NCI-H526 (cell line): Measurements from ENCODE around the gene EGFR.

Experiments
- DNase-seq, 2 experiments: peaks; one replicate each; lab custom pipeline; 2025; lab: John Stamatoyannopoulos, UW

EGFR gene

DNA sequence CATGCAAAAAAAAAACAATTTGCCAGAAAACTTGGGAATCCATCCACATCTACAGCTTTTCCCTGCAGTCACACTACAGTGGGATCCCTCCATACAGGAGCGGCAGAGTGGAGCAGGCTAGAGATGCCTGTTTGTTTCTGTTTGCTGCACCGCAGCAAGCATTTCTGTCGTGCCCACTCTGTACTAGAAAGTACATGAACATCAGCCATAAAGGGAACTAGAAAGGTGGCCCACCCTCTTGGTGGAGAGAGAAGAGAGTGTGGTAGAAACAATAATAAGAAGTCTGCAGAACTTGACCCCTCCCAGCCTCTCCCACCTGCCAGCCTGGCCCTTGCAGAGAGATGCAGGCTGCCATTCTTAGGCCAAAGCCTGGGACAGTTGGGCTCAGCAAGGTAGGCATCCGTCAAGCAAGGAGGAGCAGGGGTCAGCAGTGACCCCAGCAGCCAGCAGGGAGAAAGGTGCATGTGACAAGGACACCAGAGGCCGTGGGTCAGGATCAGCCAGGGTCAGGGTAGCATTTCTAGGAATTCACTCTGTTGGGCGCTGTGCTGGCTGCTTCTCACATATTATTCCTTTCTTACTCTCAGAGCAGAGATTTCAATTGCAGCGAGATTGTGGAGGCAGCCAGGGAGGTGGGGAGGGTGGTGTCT lies 171.8 kb downstream of the EGFR start:
- DNase-seq: no peak

DNA sequence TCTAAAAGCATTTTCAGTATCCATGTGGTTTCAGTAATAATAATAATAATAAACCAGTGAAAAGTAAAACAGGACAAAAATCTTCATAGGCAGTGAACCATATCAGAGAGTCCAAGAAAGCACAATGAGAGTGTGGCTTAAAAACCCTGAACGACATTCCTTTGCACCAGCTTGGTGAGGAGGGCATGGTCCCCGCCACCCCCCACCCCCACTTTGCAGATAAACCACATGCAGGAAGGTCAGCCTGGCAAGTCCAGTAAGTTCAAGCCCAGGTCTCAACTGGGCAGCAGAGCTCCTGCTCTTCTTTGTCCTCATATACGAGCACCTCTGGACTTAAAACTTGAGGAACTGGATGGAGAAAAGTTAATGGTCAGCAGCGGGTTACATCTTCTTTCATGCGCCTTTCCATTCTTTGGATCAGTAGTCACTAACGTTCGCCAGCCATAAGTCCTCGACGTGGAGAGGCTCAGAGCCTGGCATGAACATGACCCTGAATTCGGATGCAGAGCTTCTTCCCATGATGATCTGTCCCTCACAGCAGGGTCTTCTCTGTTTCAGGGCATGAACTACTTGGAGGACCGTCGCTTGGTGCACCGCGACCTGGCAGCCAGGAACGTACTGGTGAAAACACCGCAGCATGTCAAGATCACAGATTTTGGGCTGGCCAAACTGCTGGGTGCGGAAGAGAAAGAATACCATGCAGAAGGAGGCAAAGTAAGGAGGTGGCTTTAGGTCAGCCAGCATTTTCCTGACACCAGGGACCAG lies 172.5 kb downstream of the EGFR start:
- DNase-seq: no peak

DNA sequence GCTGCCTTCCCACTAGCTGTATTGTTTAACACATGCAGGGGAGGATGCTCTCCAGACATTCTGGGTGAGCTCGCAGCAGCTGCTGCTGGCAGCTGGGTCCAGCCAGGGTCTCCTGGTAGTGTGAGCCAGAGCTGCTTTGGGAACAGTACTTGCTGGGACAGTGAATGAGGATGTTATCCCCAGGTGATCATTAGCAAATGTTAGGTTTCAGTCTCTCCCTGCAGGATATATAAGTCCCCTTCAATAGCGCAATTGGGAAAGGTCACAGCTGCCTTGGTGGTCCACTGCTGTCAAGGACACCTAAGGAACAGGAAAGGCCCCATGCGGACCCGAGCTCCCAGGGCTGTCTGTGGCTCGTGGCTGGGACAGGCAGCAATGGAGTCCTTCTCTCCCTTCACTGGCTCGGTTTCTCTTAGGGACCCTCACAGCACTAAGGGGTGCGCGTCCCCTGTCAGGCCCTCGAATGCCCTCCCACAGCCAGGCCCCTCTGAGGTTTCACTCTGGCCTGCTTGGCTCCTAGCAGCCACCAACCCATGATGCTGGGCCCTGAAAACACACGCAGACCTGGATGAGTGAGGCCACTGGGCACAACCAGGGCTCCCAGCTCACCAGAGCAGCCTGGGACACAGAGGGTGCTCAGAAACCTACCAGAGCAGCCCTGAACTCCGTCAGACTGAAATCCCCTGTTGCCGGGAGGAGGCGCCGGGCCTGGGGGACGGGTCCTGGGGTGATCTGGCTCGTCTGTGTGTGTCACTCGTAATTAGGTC lies 173.3 kb downstream of the EGFR start:
- no peak for DNase-seq

DNA sequence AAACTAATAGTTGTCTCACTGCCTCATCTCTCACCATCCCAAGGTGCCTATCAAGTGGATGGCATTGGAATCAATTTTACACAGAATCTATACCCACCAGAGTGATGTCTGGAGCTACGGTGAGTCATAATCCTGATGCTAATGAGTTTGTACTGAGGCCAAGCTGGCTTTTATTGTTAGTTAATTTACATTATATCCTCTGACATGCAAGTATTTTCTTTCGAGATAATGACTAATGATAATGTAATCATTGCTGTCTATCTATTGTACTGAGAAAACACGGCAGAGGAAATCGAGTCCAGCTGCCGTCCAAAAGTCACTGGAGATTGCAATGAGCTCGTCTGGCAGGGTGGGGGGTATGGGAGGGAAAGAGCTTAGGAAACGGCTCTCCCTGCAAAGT lies 173.9 kb downstream of the EGFR start:
- no peak for DNase-seq

DNA sequence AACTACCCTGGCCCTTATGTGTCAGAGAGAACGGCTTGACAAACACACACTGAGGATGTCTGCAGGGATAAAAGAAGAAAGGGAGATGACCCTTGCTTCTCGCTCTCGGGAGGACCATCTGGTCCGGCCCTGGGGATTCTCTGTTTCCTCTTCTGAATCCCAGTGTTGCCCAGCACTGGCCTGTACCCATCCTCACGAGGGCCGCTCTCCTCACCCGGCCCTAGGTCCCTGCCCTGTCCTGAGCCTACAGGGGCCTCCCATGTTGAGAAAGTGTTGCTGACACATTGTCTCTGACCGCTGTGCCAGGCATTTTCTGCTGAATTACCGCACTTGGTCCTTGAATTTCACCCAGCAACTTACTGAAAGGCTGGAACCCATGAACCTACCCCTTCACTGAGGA lies 174.4 kb downstream of the EGFR start:
- no peak for DNase-seq

DNA sequence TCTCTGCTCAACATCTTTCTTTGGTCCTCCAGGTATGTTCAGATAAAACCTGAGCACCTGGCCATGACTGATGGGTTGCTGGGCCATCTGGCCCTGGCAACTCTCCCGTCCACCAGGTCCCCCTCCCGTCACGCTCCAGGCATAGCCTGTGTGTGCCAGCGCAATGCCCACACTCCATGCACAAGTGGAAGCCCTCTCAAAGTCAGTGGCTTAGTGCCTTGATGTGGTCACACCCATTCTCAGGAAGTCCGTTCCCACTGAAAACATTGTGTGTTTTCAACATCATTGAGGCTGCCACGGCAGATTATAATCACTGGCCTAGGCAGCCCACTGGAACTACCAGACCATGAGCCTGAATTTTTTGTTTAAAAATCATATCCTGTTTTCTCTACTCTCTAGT lies 175.7 kb downstream of the EGFR start:
- no peak for DNase-seq

DNA sequence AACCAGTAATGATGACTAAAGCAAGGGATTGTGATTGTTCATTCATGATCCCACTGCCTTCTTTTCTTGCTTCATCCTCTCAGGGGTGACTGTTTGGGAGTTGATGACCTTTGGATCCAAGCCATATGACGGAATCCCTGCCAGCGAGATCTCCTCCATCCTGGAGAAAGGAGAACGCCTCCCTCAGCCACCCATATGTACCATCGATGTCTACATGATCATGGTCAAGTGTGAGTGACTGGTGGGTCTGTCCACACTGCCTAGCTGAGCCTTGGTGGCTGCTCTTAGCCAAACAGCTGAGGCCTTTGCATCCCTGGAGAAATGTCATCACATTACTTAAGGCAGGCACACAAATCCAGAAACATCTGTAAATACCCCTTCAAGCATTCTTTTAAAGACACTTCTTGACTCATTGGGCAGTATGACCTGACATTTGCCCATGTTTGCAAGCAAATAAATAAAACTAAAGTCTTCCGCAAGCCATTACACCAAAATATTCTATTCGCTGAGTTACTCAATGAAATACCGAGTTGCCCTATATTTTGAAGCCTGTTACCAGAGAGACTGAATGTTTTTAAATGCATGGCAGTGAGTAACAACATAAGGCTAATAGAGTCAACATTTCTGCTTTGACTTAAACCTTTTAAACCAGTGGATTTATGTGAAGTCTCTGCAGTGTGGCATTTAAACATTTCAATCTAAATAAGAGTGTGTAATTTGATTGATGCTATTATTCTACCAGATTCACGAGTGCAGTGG lies 180.0 kb downstream of the EGFR start:
- DNase-seq: no peak

DNA sequence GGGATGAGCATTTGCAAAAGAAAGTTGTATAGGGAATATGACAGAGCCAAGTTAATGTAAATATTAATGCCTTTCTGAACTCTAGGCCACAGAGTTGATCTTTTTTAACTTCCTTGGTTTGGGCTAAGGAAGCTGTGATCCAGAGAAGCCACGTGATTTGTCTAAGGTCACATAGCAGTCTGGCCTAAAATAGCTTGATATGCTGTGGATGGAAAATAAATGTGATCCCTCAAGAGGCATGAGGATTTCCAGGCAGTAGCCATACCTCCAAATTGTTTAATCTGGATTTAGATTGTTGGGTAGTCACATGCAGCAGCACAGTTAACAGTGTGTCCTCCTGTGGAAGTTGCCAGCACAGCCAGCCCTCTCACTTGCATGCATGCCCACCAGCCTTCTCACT lies 180.6 kb downstream of the EGFR start:
- DNase-seq: no peak

DNA sequence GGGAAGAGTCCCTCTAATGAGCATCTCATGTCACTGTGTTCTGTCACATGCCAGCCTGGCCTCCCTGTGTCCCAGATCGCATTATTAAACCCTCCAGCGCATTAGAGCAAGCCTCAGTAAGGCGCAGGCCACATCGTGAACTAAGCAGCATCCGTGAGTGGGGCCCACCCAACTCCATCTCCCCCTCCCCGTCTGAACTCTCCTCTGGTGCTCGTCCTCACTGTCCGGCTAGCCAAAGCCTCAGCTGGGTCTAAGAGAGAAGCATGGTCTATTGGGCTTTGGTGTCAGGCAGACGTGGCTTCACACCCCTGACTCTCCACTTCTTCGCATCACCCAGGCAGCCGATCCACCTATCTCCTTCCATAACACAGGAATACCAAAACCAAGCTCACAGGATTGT lies 181.6 kb downstream of the EGFR start:
- no peak for DNase-seq

DNA sequence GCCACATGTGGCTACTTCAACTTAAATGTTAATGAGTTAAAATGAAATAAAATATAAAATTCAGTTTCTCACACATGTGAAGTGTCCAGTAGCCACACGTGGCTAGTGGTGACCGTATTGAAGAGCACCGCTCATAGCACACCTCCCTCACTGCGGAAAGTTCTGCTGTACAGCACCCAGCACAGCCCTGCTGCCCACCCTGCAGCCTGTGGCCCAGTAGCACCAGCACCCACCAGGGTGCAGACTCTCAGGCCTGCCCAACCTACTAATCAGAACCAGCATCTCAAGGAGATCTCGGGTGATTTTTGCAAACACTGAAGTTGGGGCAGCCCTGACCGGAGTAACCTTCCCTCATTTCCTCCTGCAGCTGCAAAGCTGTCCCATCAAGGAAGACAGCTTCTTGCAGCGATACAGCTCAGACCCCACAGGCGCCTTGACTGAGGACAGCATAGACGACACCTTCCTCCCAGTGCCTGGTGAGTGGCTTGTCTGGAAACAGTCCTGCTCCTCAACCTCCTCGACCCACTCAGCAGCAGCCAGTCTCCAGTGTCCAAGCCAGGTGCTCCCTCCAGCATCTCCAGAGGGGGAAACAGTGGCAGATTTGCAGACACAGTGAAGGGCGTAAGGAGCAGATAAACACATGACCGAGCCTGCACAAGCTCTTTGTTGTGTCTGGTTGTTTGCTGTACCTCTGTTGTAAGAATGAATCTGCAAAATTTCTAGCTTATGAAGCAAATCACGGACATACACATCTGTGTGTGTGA lies 183.5 kb downstream of the EGFR start:
- no peak for DNase-seq

DNA sequence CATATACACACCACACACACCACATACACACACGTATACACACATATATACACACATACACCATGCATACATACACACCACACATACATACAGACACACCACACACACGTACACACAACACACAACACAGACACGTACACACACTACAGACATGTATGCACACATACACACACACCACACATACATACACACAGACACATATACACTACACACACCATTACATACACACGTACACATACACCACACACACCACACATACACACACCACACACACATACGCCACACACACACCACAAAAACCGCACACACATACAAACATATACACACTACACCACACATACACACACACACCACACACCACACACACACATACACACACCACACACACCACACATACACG lies 184.5 kb downstream of the EGFR start:
- no peak for DNase-seq

DNA sequence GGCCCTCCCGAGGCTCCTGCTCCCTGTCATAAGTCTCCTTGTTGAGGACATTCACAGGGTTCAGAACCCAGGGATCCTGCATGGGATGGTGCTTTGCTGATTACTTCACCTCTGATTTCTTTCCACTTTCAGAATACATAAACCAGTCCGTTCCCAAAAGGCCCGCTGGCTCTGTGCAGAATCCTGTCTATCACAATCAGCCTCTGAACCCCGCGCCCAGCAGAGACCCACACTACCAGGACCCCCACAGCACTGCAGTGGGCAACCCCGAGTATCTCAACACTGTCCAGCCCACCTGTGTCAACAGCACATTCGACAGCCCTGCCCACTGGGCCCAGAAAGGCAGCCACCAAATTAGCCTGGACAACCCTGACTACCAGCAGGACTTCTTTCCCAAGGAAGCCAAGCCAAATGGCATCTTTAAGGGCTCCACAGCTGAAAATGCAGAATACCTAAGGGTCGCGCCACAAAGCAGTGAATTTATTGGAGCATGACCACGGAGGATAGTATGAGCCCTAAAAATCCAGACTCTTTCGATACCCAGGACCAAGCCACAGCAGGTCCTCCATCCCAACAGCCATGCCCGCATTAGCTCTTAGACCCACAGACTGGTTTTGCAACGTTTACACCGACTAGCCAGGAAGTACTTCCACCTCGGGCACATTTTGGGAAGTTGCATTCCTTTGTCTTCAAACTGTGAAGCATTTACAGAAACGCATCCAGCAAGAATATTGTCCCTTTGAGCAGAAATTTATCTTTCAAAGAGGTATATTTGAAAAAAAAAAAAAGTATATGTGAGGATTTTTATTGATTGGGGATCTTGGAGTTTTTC lies 186.5 kb downstream of the EGFR start:
- no peak for DNase-seq

DNA sequence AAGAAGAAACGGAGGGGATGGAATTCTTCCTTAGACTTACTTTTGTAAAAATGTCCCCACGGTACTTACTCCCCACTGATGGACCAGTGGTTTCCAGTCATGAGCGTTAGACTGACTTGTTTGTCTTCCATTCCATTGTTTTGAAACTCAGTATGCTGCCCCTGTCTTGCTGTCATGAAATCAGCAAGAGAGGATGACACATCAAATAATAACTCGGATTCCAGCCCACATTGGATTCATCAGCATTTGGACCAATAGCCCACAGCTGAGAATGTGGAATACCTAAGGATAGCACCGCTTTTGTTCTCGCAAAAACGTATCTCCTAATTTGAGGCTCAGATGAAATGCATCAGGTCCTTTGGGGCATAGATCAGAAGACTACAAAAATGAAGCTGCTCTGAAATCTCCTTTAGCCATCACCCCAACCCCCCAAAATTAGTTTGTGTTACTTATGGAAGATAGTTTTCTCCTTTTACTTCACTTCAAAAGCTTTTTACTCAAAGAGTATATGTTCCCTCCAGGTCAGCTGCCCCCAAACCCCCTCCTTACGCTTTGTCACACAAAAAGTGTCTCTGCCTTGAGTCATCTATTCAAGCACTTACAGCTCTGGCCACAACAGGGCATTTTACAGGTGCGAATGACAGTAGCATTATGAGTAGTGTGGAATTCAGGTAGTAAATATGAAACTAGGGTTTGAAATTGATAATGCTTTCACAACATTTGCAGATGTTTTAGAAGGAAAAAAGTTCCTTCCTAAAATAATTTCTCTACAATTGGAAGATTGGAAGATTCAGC lies 187.6 kb downstream of the EGFR start:
- DNase-seq: no peak

DNA sequence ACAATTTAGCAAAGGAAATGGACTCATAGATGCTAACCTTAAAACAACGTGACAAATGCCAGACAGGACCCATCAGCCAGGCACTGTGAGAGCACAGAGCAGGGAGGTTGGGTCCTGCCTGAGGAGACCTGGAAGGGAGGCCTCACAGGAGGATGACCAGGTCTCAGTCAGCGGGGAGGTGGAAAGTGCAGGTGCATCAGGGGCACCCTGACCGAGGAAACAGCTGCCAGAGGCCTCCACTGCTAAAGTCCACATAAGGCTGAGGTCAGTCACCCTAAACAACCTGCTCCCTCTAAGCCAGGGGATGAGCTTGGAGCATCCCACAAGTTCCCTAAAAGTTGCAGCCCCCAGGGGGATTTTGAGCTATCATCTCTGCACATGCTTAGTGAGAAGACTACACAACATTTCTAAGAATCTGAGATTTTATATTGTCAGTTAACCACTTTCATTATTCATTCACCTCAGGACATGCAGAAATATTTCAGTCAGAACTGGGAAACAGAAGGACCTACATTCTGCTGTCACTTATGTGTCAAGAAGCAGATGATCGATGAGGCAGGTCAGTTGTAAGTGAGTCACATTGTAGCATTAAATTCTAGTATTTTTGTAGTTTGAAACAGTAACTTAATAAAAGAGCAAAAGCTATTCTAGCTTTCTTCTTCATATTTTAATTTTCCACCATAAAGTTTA lies 188.8 kb downstream of the EGFR start:
- no peak for DNase-seq

DNA sequence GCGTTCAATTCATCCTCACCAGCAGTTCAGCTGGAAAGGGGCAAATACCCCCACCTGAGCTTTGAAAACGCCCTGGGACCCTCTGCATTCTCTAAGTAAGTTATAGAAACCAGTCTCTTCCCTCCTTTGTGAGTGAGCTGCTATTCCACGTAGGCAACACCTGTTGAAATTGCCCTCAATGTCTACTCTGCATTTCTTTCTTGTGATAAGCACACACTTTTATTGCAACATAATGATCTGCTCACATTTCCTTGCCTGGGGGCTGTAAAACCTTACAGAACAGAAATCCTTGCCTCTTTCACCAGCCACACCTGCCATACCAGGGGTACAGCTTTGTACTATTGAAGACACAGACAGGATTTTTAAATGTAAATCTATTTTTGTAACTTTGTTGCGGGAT lies 190.5 kb downstream of the EGFR start:
- DNase-seq: no peak

DNA sequence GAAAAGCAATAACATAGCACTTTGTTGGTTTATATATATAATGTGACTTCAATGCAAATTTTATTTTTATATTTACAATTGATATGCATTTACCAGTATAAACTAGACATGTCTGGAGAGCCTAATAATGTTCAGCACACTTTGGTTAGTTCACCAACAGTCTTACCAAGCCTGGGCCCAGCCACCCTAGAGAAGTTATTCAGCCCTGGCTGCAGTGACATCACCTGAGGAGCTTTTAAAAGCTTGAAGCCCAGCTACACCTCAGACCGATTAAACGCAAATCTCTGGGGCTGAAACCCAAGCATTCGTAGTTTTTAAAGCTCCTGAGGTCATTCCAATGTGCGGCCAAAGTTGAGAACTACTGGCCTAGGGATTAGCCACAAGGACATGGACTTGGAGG lies 191.4 kb downstream of the EGFR start:
- no peak for DNase-seq

DNA sequence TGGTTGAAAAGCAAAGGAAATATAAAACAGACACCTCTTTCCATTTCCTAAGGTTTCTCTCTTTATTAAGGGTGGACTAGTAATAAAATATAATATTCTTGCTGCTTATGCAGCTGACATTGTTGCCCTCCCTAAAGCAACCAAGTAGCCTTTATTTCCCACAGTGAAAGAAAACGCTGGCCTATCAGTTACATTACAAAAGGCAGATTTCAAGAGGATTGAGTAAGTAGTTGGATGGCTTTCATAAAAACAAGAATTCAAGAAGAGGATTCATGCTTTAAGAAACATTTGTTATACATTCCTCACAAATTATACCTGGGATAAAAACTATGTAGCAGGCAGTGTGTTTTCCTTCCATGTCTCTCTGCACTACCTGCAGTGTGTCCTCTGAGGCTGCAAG lies 191.9 kb downstream of the EGFR start:
- no peak for DNase-seq

DNA sequence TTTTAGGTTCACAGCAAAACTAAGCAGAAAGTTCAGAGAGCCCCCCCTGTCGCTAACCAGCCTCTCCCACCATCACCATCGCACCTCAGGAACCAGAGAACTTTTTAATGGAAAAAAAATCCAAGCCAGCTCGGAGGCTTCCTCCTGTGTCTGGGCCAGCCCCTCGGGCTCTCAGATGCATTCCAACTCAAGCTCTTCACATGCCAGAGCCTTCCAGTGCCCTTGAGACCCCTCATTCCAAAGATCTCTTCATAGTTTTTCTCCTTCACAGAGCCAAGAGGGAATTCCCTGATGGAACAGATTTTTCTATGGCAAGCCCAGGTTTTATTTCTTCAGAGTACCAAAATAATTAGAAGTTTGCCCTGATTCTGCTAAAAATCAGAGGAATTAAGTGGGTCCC lies 192.9 kb downstream of the EGFR start:
- no peak for DNase-seq

DNA sequence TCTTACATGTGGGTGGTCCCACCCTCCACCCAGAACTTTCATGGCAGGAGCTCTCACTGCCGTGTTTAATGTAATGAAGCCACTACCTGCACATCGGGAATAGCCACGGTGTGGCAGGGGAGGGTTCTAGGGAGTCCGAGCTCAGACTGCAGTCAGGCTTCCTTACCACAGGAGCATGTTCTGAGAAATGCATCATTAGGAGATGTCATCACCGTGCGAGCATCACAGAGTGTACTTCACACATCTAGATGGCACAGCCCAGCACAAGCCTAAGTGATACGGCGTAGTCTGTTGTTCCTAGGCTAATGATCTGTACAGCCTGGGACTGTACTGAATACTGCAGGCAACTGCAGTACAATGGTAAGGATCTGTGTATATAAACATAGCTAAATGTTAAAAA lies 193.4 kb downstream of the EGFR start:
- no peak for DNase-seq
